DMS 273 treated with DMSO at 0.1 percent for 48 hours (cell line): ENCODE measurements around the gene NDUFA8.

Experiments
- DNase-seq: peaks from one replicate; lab custom pipeline; 2025; lab: John Stamatoyannopoulos, UW

NDUFA8 gene

DNA sequence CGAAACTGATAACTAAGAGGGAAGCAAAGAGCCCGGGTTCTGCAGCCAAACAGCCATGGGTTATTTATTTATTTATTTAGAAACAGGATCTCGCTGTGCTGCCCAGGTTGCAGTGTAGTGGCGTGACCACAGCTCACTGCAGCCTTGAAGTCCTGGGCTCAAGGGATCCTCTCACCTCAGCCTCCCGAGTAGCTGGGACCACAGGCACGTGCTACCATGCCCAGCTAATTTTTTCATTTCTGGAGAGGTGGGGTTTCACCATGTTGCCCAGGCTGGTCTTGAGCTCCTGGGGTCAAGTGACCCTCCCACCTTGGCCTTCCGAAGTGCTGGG is 24.1 kb downstream of the NDUFA8 start:
- no peak for DNase-seq

GRCh38 chr9:122134822-122135528 is 24.6 kb downstream of the NDUFA8 start:
- DNase-seq: no peak

GRCh38 chr9:122133984-122134535 is 25.5 kb downstream of the NDUFA8 start:
- DNase-seq: no peak

DNA sequence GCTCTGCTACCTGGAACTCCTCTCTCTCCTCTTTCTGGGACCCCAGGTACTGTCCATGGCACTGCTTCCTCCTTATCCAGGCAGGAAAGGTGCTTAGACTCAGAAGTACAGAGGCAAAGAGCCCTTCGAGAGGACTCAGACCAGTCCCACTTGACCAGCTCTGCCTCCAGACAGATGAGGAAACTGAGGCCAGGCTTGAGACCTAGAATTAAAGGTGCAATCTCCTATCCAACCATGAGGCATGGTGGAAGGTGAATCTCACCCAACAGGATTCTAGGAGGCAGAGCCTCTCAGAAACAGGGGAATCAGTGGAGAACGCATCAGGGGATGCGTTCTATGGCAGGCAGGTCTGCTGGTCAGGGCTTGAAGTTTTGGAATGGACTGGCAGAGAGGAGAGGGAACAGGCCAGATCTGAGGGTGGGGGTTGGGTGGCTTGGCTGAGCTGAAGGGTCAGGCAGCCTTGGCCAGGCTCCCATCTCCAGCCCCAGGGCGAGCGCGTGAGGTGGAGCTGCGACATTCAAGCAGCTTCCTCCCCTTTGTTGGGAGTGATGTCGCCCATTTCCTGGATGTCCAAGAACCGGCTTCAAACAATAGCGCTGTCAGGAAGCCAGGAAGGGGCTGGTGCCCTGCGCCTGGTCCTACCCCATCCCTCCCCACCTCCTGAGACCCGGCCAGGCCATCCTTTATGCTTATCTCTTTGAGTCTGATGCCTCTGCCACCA is 26.2 kb downstream of the NDUFA8 start:
- no peak for DNase-seq

DNA sequence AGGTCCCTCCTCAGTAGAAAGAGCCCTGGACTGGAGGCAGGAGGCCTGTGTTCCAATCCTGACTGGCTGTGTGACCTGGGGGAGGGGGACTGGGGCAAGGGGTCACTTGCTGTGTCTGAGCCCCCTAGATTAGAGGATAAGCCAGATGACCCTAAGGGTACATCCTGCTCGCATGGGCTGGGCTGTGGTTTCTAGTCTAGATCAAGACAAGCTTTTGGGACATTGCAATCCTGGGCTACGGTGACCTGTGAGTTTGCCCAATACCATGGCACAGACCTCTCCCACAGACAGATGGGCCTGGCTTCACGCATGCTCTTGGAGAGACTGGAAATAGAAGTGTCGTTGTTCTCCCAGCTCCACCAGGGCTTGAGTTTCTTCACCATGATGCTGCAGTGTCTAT is 27.0 kb downstream of the NDUFA8 start:
- DNase-seq: no peak

DNA sequence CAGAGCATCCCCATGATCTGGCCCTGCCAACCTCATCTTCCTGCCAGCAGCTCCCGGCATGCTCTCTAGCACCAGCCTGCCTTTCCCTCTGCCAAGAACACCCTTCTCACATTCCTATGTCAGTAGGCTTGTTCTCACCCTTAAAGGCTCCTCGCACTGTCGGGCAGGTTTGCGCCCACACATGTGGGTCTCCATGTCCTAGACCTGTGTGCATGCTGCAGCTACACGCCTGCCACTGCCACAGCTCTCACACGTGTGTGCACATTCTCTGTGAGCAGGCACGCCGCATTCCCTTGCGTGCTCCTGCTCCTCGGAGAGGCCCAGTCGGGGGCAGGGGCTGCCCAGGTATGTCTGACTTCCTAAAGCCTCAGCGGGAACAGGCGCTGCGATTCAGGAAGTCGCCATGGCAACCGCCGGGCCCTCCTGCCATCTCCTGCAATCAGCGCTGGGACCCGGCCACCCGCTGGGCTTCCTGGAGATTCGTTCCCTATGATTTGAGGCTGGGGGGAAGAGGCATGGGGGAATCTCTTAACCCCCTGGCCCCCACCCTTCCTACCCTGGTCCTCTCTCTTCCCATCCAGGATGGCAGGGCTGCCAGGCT is 28.1 kb downstream of the NDUFA8 start:
- no peak for DNase-seq

GRCh38 chr9:122130837-122131236 is 28.7 kb downstream of the NDUFA8 start:
- no peak for DNase-seq

DNA sequence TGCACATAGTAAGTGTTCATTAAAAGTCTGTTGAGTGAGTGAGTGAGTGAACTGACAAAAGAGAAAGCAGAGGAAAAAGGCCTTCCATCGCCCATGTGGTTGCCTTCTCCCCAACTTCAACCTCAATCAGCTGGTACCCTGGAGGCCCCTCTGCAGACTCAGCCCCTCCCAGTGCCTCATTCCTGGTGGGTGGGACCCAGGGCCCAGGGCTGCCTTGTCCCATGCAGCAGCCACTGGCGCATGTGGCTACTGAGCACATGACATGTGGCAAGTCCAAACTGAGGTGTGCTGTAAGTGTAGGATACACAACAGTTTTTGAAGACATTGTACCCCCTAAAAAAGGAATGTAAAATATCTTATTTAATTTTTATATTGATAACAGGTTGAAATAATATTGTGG is 29.6 kb downstream of the NDUFA8 start:
- no peak for DNase-seq

DNA sequence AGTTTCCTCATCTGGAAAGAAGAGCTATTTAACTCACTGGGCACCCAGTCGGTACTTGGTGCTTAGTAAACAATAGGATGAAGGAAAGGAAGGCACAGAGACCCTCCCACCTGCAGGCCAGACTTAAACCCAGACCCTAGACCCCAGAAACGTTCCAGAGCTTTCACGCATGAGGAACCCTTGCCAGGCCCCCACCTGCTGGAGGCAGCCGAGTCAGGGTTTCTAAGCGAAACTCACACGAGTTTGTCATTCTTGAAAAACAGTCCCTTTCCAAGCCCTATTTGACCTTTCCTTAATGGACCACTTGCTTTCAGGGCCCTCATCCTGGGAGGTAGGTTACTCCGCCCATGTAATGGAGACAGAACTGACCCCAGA is 30.6 kb downstream of the NDUFA8 start:
- DNase-seq: no peak

- DNase-seq: no peak
Observed at GRCh38 chr9:122128007-122128968, 31.3 kb downstream of the NDUFA8 start.

DNA sequence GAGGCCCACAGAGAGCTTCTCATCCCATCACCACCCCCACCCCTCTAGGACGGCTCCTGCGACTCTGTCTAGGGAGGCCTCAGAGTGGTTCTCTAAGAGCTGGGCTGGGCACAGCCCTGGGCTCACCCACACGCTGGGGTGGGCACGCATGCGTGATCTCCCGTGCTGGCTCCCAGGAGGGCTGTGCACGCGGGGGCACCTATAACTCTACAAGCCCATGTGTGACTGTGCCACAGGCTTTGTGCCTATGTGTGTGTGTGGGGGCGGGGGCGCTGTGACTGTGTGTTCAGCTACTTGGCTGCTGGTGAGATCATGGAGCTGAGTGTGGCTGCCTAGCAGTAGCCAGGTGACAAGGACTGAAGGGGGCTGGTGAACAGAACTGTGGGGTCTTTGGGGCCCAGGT is 32.2 kb downstream of the NDUFA8 start:
- DNase-seq: no peak

- DNase-seq: no peak
Observed at GRCh38 chr9:122126331-122127261, 33.0 kb downstream of the NDUFA8 start.

DNA sequence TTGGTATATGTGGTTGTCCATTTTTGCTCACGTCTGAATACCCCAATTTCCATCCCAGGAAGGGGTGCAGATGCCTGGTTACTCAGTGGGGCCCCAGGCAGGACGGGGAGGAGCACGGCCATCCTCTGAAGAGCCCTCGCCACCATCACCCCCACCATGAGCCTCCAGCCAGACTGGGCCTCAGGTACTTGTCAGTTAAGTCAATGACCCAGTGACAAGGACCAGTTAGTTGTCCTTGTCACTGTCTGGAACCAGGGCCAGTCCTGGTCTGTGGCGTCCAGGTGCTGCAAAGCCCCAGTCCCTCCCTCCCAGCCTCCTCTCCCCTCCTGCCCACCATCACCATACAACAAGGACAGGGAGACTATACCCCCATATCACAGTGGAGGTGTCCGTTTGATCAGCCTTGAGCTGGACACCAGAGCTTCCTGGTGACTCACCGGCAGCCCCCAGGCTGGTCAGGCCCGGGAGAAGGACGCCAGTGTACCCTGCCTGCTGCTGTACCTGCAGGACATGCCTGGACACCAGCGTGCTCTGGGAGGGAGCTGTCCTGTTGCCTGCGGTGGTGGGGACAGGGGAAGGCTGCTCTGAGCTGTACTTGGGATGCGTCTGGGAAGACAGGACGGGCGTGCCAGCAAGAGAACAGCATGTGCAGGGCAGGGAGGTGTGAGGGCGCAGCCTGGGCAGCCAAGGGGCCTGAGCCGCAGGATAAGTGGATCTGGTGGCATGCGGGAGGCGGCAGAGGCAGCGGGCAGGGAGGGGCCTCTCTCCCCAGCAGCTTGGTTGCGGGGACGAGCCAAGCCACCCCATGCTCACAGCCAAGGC is 33.9 kb downstream of the NDUFA8 start:
- DNase-seq: no peak

DNA sequence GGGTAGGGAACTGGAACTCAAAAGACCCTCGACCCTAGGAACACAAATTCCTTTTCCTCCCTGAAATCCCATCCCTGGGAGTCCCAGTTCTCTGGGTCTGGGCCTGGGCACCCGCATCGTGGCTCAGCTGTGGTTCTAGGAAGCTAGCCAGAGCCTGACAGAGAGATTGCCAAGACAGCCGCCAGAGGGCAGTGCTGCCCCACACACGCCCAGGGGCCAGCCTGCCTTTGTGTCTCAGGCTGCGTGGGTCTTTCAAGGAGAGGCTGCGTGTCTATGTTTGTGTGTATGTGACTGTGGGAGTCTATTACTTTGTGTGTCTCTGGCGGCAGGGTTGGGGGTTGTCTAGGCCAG is 34.4 kb downstream of the NDUFA8 start:
- peak; percentile 23 for DNase-seq

DNA sequence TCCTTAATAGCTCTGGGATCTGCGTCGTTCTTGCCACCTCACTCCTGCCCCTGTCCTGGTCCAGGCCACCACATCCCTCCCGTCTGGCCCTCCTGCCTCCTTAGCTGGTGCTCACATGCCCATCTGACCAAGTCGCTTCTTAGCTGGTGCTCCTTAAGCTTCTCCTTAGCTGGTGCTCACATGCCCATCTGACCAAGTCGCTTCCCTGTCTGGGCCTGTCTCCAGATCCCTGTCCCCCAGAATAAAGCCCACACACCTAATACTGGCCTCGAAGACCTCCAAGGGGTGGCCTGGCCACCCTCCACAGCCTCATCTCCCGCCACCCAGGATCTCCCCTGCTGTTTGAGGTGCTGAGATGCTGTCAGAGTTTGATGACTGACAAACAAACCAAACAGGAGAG is 35.1 kb downstream of the NDUFA8 start:
- no peak for DNase-seq

DNA sequence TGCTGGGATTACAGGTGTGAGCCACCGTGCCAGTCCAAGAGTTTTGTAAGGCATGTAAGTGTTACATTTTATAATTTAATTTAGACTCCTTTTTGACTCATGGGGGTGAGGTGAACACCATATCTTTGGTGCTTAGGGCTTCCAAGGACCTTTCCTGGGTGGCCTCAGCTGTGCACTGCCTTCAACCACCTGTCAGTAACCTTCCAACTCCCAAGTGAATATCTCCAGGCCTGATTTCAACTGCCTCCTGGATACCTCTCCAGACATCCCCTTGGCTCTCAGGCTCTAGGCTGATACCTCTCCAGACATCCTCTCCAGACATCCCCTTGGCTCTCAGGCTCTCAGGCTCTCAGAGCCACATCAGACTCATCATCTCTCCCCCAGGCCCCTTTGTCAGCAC is 35.5 kb downstream of the NDUFA8 start:
- DNase-seq: no peak

GRCh38 chr9:122122903-122123632 is 36.5 kb downstream of the NDUFA8 start:
- DNase-seq: no peak

- DNase-seq: no peak
Observed at GRCh38 chr9:122122468-122122867, 37.1 kb downstream of the NDUFA8 start.

GRCh38 chr9:122121931-122122330 is 37.6 kb downstream of the NDUFA8 start:
- no peak for DNase-seq
